Left renal cortex interstitium (tissue), 4 donors: Measurements from ENCODE around the gene ADK. TPM values are rescaled to one million over a fixed set of nuclear protein-coding genes. Genes with fewer than 3 reads are reported as not detected.
"Not testable (repeated sequence)": the region's sequence is repeated elsewhere in the genome, so short reads cannot be mapped to it uniquely, and the experiment has no call there.

ENCODE experiments used
- DNase-seq, 4 donors: peaks; one replicate each; pipeline ENCODE4 v3.0.0-alpha.2; 2013; ENCODE audit warnings: low read depth in 4 of 4, low spot score in 2 of 4, missing footprints in 1 of 4
- polyA plus RNA-seq, 4 donors: library from polyadenylated mRNA; unstranded; fragments of 120-200 nt; gene quantifications; one replicate each; pipeline ENCODE4 v1.2.1, GENCODE V29; 2013; ENCODE audit not compliant: insufficient read length in 4 of 4

Gene ADK
- polyA plus RNA-seq, 4 donors = 27.2 to 33.8 (median 28.5) TPM

GRCh38 chr10:74178042-74178791 lies 27.2 kb downstream of the ADK start:
- DNase-seq = no peak

DNA sequence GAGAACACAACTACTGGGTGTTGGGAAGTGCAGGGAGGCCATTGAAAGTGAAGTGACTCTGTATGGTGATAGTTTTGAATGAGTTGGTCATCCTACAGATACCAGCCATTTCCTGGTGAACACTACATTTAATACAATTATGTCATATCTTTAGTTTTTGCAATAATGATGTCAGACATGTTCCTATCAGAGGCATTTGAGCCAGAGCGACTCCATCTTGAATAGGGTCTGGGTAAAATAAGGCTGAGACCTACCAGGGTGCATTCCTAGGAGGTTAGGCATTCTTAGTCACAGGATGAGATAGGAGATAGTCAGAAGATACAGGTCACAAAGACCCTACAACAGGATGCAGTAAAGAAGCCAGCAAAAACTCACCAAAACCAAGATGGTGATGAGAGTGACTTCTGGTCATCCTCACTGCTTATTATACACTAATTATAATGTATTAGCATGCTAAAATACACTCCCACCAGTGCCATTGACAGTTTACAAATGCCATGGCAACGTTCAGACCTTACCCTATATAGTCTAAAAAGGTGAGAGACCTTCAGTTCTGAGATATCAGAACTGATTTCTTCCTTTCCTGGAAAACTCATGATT lies 28.2 kb downstream of the ADK start:
- no peak for DNase-seq

DNA sequence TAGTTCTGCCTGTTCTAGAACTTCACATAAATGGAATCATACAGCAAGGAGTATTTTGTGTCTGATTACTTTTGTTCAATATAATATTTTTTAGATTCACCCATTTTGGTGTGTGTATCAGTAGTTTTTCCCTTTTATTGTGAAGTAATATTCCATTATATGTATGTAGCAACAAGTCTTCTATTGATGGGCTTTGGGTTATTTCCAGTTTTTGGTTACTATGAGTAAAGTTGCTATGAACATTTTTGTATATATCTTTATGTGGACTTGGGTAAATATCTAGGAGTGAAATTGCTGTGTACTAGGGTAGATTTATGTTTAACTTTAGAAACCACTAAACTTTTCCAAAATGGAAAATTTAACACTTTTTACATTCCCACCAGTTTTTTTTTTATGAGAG lies 35.7 kb downstream of the ADK start:
- no peak for DNase-seq

DNA sequence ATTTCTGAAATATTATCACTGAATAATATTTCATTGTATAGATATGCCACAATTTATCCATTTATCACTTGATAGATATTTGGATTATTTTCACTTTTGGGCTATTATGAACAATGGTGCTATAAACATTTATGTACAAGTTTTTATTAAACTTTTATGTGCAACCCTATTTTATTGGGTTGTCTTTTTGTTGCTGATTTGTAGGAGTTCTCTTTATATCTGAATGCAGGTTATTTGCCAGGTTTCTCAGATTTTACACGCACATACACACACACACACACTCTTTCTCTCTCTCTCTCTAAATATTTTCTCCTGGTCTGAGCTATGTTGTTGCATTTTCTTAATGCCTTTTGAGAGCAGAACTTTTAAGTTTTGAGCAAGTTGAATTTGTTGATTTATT lies 36.2 kb downstream of the ADK start:
- DNase-seq = no peak

- DNase-seq = not testable (repeated sequence)
Observed at GRCh38 chr10:74188617-74189016, 37.6 kb downstream of the ADK start.

DNA sequence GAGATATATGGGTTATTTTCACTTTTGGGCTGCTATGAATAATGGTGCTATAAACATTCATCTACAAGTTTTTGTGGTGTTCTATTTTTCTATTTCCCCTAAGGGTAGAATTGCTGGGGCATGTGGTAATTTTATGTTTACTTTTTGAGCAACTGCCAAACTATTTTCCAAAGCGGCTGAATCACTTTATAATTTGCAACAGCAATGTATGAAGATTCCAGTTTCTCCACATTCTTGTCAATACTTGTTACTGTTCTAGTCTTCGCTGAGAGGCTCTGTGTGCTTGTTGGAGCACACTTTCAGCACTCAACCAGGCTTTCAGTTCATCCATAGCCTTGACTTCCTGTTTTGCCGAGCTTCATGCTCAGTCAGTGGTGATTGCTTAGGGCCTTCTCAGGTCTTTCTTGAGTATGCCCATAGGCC lies 39.0 kb downstream of the ADK start:
- DNase-seq = no peak

GRCh38 chr10:74190494-74190893 lies 39.5 kb downstream of the ADK start:
- no peak for DNase-seq

DNA sequence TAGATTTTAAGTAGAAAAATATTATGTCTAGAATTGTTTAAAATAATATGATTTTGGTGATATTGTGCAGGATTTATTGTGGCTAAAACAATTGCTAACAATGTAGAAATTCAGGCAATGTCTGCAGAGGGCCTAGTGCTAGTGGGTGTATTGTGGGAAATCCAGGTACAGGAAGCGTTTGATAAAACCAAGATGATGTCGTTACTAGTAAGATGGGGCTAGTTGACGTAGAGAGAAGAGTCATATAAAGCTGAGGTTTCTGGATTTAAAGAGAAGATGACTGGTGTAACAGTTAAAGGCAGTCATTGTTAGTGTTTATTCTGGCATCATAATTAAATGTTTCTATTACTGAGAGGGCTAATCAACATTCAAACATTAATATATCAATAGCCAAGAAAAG lies 43.5 kb downstream of the ADK start:
- no peak for DNase-seq

DNA sequence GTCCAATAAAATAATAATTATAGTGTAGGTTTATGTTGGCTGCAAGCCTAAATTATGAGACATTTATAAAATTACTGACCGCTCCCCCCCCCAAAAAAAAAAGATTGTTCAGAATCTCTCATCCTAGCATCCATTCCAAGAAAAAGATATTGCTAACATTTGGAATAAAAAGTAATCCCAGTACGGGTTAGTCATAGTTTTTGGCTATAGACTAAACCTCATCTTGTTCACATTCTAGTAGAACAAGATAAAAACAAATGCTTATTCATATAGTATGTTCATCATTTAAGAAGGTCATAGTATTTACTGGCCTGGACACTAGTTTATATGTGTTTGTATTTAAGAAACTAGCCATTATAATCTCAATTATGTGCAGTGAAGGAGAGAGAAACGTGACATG lies 44.0 kb downstream of the ADK start:
- no peak for DNase-seq

- DNase-seq = no peak
Observed at GRCh38 chr10:74199315-74199714, 48.3 kb downstream of the ADK start.

GRCh38 chr10:74202356-74202755 lies 51.3 kb downstream of the ADK start:
- DNase-seq = no peak

- no peak for DNase-seq
Observed at GRCh38 chr10:74206746-74207145, 55.7 kb downstream of the ADK start.

GRCh38 chr10:74207691-74208480 lies 56.9 kb downstream of the ADK start:
- DNase-seq = no peak

DNA sequence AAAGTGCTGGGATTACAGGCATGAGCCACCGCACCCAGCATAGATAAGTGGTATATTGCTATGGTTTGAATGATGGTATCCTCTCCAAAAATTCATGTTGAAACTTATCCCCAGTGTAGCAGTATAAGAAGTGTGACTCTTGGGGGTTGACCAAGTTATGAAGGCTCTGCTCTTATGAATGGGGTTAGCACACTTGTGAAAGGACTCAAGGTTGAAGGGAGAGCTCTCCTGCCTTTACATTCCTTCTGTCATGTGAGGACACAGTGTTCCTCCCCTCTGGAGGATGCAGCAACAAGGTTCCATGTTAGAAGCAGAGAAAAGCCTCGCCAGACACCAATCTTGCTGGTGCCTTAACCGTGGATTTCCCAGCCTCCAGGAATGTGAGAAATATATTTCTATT lies 58.0 kb downstream of the ADK start:
- no peak for DNase-seq

- no peak for DNase-seq
Observed at GRCh38 chr10:74213019-74213418, 62.0 kb downstream of the ADK start.

- DNase-seq = no peak
Observed at GRCh38 chr10:74213571-74214162, 62.6 kb downstream of the ADK start.

DNA sequence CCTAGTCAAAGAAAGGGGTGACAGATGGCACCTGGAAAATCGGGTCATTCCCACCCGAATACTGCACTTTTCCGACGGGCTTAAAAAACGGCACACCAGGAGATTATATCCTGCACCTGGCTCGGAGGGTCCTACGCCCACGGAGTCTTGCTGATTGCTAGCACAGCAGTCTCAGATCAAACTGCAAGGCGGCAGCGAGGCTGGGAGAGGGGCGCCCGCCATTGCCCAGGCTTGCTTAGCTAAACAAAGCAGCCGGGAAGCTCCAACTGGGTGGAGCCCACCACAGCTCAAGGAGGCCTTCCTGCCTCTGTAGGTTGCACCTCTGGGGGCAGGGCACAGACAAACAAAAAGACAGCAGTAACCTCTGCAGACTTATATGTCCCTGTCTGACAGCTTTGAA lies 66.1 kb downstream of the ADK start:
- not testable (repeated sequence) for DNase-seq

DNA sequence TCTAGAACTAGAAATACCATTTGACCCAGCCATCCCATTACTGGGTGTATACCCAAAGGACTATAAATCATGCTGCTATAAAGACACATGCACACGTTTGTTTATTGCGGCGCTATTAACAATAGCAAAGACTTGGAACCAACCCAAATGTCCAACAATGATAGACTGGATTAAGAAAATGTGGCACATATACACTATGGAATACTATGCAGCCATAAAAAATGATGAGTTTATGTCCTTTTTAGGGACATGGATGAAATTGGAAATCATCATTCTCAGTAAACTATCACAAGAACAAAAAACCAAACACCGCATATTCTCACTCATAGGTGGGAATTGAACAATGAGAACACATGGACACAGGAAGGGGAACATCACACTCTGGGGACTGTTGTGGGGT lies 71.4 kb downstream of the ADK start:
- DNase-seq = not testable (repeated sequence)

GRCh38 chr10:74223755-74224529 lies 72.9 kb downstream of the ADK start:
- DNase-seq = no peak

GRCh38 chr10:74227697-74228424 lies 76.8 kb downstream of the ADK start:
- DNase-seq = no peak
